WTC11 (cell line): ENCODE results near the gene LTBP3.

Source experiments
- CTCF ChIP-seq: fragments of 200-600 bp; IDR thresholded peaks from 2 replicates; pipeline ENCODE4 v1.8.0; 2022; ENCODE audit warnings: antibody characterized with exemption
- FOXJ3 ChIP-seq: sonication (generic); formaldehyde crosslinking; IDR thresholded peaks from 2 replicates; pipeline ENCODE4 v1.9.0; 2021; ENCODE audit warnings: missing genetic modification reagents, mild to moderate bottlenecking, borderline replicate concordance
- IRF2 ChIP-seq: sonication (generic); formaldehyde crosslinking; IDR thresholded peaks from 2 replicates; pipeline ENCODE4 v1.8.0; 2022; ENCODE audit warnings: low read depth, missing genetic modification reagents, borderline replicate concordance
- MXD4 ChIP-seq: fragments of 250-450 bp; sonication (Bioruptor Pico); IDR thresholded peaks from 2 replicates; pipeline ENCODE4 v1.8.0; 2021; ENCODE audit warnings: mild to moderate bottlenecking, moderate library complexity, borderline replicate concordance
- SP1 ChIP-seq: sonication (generic); formaldehyde crosslinking; conservative IDR thresholded peaks from 2 replicates; pipeline ENCODE4 v1.8.1; 2022; ENCODE audit warnings: missing genetic modification reagents
- TEAD1 ChIP-seq: sonication (generic); formaldehyde crosslinking; IDR thresholded peaks from 2 replicates; pipeline ENCODE4 v1.8.0; 2022; ENCODE audit warnings: mild to moderate bottlenecking, missing genetic modification reagents
- TEAD4 ChIP-seq: sonication (generic); formaldehyde crosslinking; IDR thresholded peaks from 2 replicates; pipeline ENCODE4 v1.8.0; 2022; ENCODE audit warnings: mild to moderate bottlenecking, missing genetic modification reagents
- TP53 ChIP-seq: sonication (generic); formaldehyde crosslinking; IDR thresholded peaks from 2 replicates; pipeline ENCODE4 v1.8.1; 2023; ENCODE audit warnings: mild to moderate bottlenecking, missing genetic modification reagents
- ZNF138 ChIP-seq: sonication (generic); formaldehyde crosslinking; conservative IDR thresholded peaks from 2 replicates; pipeline ENCODE4 v1.8.1; 2022; ENCODE audit warnings: mild to moderate bottlenecking, moderate library complexity, missing genetic modification reagents
- ZNF263 ChIP-seq: sonication (generic); formaldehyde crosslinking; IDR thresholded peaks from 2 replicates; pipeline ENCODE4 v1.8.1; 2022; ENCODE audit warnings: low read depth, mild to moderate bottlenecking, moderate library complexity, missing genetic modification reagents

DNA sequence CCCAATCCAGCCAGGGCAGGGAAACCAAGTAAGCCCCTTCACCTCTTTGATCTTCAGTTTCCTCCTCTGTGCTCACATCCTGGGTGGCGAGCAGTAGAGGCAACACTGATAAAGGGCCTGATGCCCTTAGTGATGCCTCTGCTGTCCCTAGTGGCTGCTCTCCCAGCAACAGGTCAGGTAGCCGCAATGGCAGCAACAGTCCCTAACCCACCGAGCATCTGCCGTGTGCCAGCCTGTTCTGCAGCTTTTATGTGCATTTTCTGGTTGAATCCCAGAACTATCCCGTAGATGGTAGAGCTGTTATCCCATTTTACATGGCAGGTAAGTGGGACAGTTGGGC is 28.0 kb downstream of the LTBP3 start:
- TF ChIP-seq CTCF (no peak), MXD4 (CRISPR knock-in tag) (no peak), TEAD4 (CRISPR knock-in tag) (no peak), TEAD1 (CRISPR knock-in tag) (no peak), FOXJ3 (no peak), IRF2 (CRISPR knock-in tag) (no peak), SP1 (CRISPR knock-in tag) (no peak), ZNF138 (CRISPR knock-in tag) (no peak), ZNF263 (no peak), TP53 (CRISPR knock-in tag) (no peak)
